ENCODE results near the gene ENTREP1.

The ENTREP1 gene

DNA sequence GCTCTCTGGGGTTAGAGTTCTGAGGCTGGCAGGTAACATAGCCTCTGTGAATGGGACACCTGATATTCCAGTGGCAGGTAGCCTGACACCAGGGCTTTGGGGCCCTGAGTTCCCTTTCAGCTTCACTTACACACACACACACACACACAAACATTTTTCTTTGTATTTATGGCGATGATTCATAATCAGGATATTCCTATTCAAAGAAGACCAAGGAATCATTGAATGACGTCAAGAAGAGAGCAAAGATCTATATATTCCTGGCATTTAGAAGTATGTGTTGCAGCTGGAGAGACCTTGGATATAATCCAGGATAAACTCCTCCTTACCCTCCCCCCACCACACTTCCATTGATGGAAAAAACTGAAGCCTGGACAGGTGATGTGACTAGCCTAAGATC, 7.9 kb upstream of the ENTREP1 start:
- DNase-seq (ENCODE audit: low read depth, low spot score) = no peak
- no peak overlapping the region for H3K4me3 ChIP-seq (ENCODE audit: low read length)

- no peak for DNase-seq (ENCODE audit: low read depth, low spot score)
- no peak overlapping the region for H3K4me3 ChIP-seq (ENCODE audit: low read length)
These were observed 7.1 kb upstream of the ENTREP1 start for GRCh38 chr9:69317894-69318293.

DNA sequence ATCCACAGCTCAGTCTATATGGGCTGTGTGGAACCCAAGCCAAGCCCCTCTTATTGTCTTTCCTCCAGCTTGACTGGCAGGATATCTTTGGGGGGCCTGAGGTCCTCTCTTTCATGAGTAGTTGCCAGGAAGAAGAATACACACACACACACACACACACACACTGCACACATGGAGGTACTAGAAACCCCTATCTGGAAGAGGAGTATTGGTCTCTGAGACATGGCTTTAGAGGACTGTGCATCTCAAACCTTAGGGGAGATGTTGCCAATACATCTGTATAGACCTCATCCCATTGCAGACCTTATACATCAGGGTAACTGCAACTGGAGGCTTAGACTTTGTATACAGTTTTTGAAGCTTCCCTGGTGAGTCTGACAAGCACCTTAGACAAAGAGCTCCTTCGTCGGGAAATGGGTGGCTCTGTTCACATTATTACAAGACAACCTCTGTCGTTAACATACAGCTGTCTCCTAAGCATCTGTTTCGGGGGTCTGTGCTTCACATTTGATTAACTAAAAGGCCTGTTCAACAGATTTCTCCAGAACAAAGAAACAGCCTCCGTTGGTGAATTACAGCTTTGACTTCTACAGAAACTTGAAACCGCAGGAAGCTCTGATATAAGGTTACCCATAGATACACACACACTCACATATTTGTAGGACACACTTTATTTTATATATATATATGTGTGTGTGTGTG, 5.5 kb upstream of the ENTREP1 start:
- no peak overlapping the region for H3K4me3 ChIP-seq (ENCODE audit: low read length)
- DNase-seq (ENCODE audit: low read depth, low spot score) = no peak

GRCh38 chr9:69322256-69322655, 2.8 kb upstream of the ENTREP1 start:
- DNase-seq (ENCODE audit: low read depth, low spot score) = no peak
- no peak overlapping the region for H3K4me3 ChIP-seq (ENCODE audit: low read length)

GRCh38 chr9:69323861-69324260, 1.2 kb upstream of the ENTREP1 start:
- no peak overlapping the region for H3K4me3 ChIP-seq (ENCODE audit: low read length)

DNA sequence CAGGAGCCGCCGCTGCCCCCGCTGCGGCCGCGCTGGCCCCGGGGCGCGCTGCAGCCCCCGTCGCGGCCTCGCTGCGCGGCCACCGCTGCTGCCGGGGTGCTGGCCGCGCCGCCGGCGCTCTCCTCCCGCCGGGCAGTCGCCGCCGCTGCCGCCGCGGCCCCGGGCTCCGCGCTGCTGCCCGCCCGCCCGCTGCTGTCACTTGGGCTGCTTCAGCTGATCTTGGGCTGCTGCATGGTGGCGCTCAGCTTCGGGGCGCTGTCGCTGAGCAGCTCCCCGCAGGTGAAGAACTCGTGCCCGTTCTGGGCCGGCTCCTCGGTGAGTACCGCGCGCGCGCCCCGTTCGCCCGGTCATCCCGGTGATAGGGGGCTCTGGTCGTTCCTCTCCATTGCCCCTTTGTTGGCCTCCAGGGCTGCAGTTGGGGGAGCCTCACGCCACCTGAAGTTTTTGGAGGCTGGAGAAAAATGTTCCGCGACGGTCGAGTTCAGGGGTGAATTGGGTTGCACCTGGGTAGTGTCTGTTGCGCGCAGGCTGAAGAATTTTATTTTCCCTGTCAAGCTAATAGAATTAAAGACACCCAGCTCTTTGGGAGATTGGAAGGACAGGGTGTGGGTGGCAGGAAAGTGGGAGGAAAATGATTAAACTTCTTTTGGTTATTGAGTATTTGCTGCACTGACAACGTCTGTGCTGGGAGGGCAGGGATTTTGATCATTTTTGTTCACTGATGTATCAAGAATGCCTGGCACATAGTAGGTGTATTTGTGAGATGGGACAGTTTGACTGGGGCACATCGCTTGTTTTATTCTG, 596 bp downstream of the ENTREP1 start:
- H3K4me3 ChIP-seq (ENCODE audit: low read length) = no peak overlapping the region
- no peak for DNase-seq (ENCODE audit: low read depth, low spot score)

More at GRCh38 chr9:69323861-69324260, 1.2 kb upstream of the ENTREP1 start:
- DNase-seq (ENCODE audit: low read depth, low spot score) = no peak

GRCh38 chr9:69326261-69326660, 1.2 kb downstream of the ENTREP1 start:
- no peak overlapping the region for H3K4me3 ChIP-seq (ENCODE audit: low read length)

DNA sequence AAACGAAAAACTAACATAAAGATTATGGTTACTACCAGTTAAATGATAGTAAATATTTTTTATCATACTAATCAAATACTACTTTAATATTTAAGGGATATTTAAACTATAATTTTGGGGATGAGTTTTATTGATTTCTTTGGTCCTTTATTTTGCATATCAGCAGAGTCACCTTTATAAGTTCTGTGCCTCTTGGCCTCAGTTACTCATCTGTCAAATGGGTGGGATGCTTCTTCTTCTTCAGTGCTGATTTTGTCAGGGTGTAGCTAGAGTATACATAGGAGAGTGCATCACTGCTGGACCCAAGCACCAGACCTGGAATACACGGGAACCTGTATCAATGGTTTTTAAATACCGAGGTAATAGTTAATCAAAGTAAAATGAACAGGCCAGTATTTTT, 5.6 kb downstream of the ENTREP1 start:
- DNase-seq (ENCODE audit: low read depth, low spot score) = no peak

More at GRCh38 chr9:69326261-69326660, 1.2 kb downstream of the ENTREP1 start:
- no peak for DNase-seq (ENCODE audit: low read depth, low spot score)

DNA sequence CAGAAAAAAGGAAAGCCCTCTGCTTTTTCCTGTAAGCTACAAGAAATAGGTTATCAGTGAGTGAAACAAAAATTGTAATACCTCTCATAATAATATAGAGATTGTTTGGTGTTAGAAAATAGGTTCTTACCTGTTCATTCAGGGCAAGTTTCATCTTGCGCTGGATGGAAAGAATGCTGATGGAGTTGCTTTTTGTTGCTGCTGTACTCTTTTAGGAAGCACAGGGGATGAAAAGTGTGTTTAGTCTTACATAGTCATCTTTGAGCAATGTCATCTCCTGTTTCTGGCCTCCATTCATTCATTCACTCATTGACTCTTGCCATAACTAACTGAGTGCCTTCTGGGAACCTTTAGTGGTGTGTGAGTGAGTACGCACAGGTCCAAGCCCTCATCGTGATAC, 6.4 kb downstream of the ENTREP1 start:
- DNase-seq (ENCODE audit: low read depth, low spot score) = no peak
- no peak overlapping the region for H3K4me3 ChIP-seq (ENCODE audit: low read length)

More for the DNA sequence above, 5.6 kb downstream of the ENTREP1 start:
- no peak overlapping the region for H3K4me3 ChIP-seq (ENCODE audit: low read length)

DNA sequence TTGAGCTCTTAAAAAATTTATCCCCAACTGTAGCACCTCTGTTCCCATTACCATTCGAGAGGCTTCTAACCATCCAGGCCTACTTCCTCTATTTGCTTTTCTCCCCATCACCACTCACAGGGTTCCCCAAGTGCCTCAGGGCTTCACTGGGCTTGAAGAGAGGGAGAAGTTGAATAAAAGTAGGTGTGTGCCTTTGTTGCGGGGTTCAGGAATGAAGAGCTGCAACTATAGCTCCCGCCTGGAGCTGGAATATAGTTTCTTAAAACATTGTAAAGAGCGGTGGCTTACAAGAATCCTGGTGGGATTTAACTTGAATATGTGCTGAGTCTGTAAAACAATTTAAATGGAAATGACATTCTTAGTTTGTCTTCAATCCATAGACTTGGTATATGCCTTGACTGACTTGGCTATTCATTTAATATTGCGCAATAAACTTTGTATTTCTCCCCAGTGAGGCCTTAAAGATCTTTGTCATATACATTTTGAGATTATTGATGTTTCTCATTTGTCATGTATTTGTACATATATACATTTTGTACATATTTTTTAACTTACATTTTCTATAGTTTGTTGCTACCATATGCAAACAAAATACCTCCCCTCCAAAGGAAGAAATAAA, 7.2 kb downstream of the ENTREP1 start:
- no peak for DNase-seq (ENCODE audit: low read depth, low spot score)
- no peak overlapping the region for H3K4me3 ChIP-seq (ENCODE audit: low read length)

GRCh38 chr9:69333716-69334115, 8.7 kb downstream of the ENTREP1 start:
- no peak for DNase-seq (ENCODE audit: low read depth, low spot score)
- H3K4me3 ChIP-seq (ENCODE audit: low read length) = no peak overlapping the region

DNA sequence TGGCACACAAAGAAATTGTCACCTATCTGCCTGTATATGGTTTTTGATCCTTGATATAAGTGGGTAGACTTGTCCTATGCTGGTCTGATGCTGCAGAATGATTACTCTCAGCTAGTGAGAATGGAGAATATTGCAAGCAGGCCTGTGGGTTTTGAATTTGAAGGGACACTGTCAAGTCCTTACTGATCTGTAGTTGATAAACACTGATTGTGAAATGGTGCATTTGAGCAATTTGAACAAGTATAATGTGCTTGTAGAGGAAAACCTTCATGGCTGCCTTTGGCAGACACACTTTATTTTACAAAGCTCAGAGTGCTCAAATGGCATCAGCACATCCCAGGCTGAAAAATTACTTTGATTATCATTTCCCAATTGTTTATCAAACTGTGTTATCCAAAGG, 9.3 kb downstream of the ENTREP1 start:
- no peak for DNase-seq (ENCODE audit: low read depth, low spot score)
- H3K4me3 ChIP-seq (ENCODE audit: low read length) = no peak overlapping the region

GRCh38 chr9:69339620-69340019, 14.6 kb downstream of the ENTREP1 start:
- DNase-seq (ENCODE audit: low read depth, low spot score) = no peak
- no peak overlapping the region for H3K4me3 ChIP-seq (ENCODE audit: low read length)

DNA sequence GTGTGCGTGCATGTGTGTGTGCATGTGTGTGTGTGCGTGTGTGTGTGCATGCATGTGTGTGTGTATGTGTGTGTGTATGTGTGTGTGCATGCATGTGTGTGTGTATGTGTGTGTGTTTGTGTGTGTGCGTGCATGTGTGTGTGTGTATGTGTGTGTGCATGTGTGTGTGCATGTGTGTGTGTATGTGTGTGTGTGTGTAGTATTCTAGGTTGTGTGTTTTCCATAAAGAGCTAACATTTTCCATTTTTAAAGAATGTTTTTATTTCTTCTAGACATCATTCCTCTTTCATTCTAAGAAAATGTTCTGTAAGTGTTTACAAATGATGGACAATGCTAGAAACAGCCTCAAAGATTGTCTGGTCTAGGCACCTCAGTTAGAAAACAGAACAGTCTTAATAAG, 15.6 kb downstream of the ENTREP1 start:
- no peak for DNase-seq (ENCODE audit: low read depth, low spot score)

GRCh38 chr9:69342769-69343168, 17.8 kb downstream of the ENTREP1 start:
- DNase-seq (ENCODE audit: low read depth, low spot score) = no peak
- H3K4me3 ChIP-seq (ENCODE audit: low read length) = no peak overlapping the region

More for the DNA sequence above, 15.6 kb downstream of the ENTREP1 start:
- no peak overlapping the region for H3K4me3 ChIP-seq (ENCODE audit: low read length)

GRCh38 chr9:69344459-69344858, 19.4 kb downstream of the ENTREP1 start:
- no peak overlapping the region for H3K4me3 ChIP-seq (ENCODE audit: low read length)
- DNase-seq (ENCODE audit: low read depth, low spot score) = no peak

- H3K4me3 ChIP-seq (ENCODE audit: low read length) = no peak overlapping the region
- DNase-seq (ENCODE audit: low read depth, low spot score) = no peak
These were observed 21.8 kb downstream of the ENTREP1 start for GRCh38 chr9:69346596-69347390.

DNA sequence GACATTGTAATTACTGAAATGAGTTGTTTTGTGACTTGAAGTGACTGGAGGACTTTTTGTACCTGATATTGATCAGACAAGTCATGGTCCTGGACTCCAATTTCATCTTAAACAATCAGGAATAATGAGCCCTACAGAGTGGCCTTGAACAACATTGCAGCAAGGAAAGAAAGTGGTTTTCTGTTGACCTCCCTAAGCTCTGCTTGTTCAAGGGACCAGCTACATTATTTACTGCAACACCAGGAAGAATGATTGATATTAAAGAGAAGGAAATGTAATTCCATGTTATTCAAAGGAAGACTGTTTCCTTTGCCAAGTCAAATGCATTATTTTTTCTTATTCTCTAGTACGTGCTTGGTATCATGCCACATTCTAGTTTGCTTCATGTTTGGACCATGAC, 22.6 kb downstream of the ENTREP1 start:
- DNase-seq (ENCODE audit: low read depth, low spot score) = no peak
- no peak overlapping the region for H3K4me3 ChIP-seq (ENCODE audit: low read length)

- no peak overlapping the region for H3K4me3 ChIP-seq (ENCODE audit: low read length)
- DNase-seq (ENCODE audit: low read depth, low spot score) = no peak
These were observed 26.2 kb downstream of the ENTREP1 start for GRCh38 chr9:69351227-69351626.

Data from Jurkat, Clone E6-1 (cell line).